ENCODE data around the gene LIPC.

LIPC gene

GRCh38 chr15:58406811-58407210, 25.0 kb upstream of the LIPC start:
- no peak for DNase-seq (ENCODE audit: low read depth, low spot score)

- DNase-seq (ENCODE audit: low read depth, low spot score): no peak
Observed at GRCh38 chr15:58407236-58407775, 24.5 kb upstream of the LIPC start.

DNA sequence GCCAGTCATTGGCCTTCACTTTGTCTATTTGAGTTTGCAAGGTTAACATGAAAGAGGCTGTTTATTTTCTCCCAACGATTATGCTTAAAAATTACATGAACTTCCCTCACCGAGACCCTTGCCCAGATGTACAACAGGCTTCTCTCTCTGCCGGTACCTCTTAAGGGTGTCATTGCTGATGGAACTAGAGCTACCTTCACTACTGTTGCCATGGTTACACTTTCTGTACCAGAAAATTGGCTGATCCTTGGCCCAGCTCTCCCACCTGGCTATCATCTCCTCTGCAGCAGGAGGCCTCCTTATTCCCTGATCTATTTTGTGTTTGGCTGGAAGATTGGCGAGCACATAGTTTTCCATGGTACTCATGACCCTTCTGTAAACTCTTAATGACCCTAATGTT, 24.0 kb upstream of the LIPC start:
- no peak for DNase-seq (ENCODE audit: low read depth, low spot score)

DNA sequence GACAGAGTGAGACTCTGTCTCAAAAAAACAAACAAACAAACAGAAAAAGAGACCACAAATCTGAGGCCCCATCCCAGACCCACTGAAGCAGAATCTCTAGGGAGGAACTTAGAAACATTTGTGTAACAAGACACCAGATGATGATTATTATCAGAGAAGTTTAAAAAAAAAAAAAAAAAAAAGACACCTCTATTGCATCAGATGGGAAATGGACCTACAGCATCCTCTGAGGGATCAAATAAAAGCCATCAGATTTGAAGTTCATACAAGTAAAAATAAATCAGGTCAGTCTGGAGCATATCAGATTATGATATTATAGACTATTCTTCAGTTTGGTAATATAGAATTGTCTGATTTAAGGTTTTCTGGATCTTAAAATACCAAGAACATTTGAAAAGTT, 21.9 kb upstream of the LIPC start:
- no peak for DNase-seq (ENCODE audit: low read depth, low spot score)

GRCh38 chr15:58410353-58410752, 21.4 kb upstream of the LIPC start:
- DNase-seq (ENCODE audit: low read depth, low spot score): no peak

- no peak for DNase-seq (ENCODE audit: low read depth, low spot score)
Observed at GRCh38 chr15:58413253-58413652, 18.5 kb upstream of the LIPC start.

GRCh38 chr15:58415636-58416035, 16.2 kb upstream of the LIPC start:
- no peak for DNase-seq (ENCODE audit: low read depth, low spot score)

DNA sequence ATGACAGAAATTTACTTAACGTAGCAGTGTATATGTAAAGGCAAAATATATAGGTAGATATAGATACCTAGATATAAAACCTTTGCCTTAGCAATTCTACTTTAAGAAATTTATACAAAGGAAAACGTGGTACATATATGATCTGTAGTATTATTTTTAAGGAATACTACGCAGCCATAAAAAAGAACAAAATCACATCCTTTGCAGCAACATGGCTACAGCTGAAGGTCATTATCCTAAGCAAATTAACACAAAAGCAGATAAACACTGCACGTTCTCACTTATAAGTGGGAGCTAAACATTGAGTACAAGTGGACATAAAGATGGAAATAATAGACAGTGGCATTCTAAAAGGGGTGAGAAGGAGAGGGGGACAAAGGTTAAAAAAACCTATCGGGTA, 14.8 kb upstream of the LIPC start:
- DNase-seq (ENCODE audit: low read depth, low spot score): no peak

DNA sequence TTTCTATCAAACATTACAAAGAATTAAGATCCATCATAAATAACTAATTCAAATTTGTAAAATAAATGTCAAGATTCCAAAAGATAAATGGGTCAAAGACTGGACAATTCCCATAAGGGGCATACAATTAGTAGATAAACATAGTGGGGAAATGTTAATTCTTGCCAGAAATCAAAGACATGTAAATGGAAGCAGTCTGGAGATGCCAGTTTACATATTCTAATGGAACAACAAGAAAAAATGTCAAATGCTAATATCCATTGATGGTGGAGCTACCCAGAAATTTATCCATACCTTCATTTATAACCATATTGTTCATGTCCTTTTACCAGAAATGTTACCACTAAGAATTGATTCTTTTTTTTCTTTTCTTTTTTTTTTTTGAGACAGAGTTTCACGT, 13.7 kb upstream of the LIPC start:
- DNase-seq (ENCODE audit: low read depth, low spot score): no peak

- DNase-seq (ENCODE audit: low read depth, low spot score): no peak
Observed at GRCh38 chr15:58419803-58420524, 11.8 kb upstream of the LIPC start.

- no peak for DNase-seq (ENCODE audit: low read depth, low spot score)
Observed at GRCh38 chr15:58420579-58421043, 11.2 kb upstream of the LIPC start.

- no peak for DNase-seq (ENCODE audit: low read depth, low spot score)
Observed at GRCh38 chr15:58423205-58423604, 8.6 kb upstream of the LIPC start.

DNA sequence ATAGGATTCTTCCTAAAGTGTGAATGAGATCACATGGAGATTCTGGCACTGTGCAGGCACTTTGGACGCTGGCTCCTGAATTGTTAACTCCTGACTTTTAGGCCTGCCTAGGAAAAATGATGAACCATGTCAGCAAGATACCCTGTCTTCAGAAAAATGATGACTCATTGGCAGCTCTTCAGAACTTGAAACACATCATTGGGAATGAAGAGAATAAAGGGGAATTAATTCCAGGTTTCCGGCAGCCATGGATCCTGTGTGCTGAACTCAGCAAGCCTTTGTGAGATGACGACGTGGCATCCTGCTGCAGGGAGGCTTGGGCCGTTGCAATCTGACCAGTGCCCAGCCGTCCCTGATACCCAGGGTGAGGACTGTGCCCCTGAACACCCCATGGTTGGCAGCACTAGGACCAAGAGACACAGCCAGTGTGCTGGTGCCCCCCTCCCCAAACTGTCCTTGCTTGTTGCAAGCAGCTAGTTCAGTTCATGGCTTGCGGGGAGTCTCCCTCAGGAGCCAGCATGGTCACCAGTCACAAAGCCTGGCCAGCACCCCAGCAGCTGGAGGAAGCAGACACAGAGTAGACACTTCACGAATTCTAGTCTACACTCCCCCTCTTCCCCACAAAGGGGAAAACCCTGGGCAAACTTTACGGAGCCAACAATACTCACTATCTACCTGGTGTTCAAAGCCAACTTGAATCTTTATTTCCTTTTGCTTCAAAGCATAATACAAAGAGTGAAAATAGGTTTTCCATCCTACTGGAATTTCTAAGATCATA, 7.8 kb upstream of the LIPC start:
- DNase-seq (ENCODE audit: low read depth, low spot score): no peak

DNA sequence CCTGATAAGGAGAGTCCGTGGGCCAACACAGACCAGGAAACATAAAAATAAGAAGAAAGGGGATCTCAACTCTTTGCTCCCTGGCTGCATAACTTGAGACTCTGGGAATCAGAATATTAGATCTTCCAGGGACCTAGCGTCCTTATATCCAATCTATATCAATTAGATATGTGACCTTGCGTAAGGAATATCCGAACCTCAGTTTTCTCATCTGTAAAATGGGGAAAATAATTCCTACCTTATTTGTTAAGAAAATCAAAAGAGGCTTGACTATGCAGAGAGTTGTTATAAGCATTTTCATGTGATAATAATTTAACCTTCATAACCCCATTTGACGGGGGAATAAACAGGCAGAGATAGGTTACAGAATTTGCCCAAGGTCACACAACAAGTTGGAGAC, 7.1 kb upstream of the LIPC start:
- DNase-seq (ENCODE audit: low read depth, low spot score): no peak

DNA sequence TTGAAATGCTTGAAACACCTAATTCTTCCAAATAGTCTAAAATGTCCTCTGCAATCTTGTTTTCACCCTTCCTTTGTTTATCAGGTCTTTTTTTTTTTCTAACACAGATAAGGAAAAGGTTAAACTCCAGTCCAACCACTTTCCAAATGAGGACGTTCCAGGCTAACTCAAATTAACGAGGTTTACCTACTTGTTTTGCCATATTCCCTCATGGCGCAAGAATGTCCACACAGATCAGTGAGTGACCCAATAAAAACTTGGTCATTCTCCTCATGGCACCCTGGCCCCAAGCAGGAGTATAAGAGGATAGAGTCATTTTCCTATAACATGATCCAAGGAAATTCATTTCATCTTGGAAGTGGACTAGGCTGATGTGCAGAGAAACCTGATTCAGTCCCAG, 6.6 kb upstream of the LIPC start:
- no peak for DNase-seq (ENCODE audit: low read depth, low spot score)

- DNase-seq (ENCODE audit: low read depth, low spot score): no peak
Observed at GRCh38 chr15:58425834-58426233, 6.0 kb upstream of the LIPC start.

DNA sequence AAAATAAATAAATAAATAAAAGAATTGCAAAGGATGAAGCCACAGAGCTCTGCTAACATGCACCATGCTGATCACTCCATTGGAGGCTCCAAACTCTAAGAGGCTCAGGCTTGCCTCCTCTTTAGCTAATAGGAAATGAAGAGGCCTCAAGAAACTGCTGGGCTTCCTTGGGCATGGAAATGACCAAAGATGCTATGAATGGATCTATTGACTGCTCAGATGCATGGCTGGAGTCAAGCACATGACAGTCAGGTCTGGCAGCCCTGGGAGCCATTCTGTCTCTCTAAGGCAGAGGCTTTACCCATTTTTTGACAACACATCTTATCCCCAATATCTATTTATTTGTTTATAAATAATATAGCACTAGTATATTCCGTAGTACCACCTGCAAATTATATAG, 5.3 kb upstream of the LIPC start:
- DNase-seq (ENCODE audit: low read depth, low spot score): no peak

DNA sequence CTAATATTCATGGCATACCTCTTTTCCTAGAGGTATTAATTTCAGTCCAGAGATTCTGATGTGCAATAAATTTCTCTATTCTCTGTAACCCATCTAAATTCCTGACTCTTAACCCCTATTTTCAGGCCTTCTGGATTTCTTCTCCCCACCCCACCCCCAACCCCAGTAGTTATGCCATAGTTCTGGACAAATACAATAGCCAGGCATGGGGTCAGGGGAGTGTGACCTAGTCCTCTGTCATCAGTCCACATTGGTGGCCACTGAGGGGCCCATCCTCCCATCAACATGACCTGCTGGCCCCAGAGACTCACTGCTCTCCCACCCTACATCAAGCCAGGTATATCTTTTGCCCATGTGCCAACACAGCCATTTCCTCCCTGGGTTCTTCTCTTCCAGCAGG, 3.8 kb upstream of the LIPC start:
- no peak for DNase-seq (ENCODE audit: low read depth, low spot score)

- no peak for DNase-seq (ENCODE audit: low read depth, low spot score)
Observed at GRCh38 chr15:58430224-58430787, 1.5 kb upstream of the LIPC start.

DNA sequence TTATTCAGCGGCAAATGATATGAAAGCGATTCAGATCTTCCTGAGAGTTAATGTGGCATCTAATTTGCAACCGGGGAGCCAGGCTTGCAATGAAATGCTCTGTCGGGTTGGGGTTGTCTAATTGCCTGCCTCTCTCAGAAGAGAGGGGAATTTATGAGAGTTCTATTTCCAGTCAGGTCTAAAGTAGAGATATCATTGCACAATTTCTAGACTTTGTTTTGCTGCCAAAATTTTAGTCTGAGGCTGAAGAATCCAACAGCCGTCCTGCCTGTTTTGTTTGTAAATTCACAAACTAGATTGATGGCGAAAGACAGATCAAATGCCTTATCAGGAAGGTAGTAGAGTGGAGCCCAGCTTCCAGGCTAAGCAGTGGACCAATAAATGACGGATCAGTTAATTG, 610 bp downstream of the LIPC start:
- DNase-seq (ENCODE audit: low read depth, low spot score): no peak

- DNase-seq (ENCODE audit: low read depth, low spot score): no peak
Observed at GRCh38 chr15:58433597-58434333, 2.0 kb downstream of the LIPC start.

DNA sequence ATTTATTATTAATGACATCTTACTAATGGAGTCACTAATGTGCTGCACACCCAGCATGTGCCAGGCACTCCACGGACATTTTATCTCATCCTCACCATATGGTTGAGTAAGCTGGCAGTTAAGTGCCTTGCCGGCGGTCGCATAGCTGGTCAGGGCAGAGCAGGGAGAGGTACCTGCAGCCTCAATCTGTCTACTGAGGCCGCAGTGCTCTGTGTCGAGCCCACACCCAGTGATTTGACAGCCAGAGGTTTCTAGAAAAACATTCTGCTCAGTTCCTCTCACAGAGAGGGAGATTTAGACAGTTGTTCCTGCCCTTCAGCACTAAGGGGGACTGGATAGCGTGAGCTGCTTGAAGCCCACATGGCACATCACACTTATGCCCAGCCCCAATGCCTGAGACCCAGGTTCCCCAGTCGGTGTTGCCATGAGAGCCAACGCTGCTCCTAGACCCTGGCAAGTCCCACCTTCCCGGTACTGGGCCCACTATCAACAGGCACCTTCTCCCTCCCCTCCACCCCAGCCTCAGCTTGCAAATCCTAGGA, 2.6 kb downstream of the LIPC start:
- no peak for DNase-seq (ENCODE audit: low read depth, low spot score)

Measured in smooth muscle cell of the brain vasculature (primary cell).